Stimulated activated CD8-positive, alpha-beta memory T cell treated with anti-CD3 and anti-CD28 coated beads, Interleukin-15, amount 100 ng/mL, for 4 hours (primary cell): ENCODE data around the gene LEF1.

Experiments used
- DNase-seq, 2 donors: peaks; one replicate each; pipeline ENCODE4 v3.0.0-alpha.2; 2020; ENCODE audit warnings: low read depth in 2 of 2

LEF1 gene

DNA sequence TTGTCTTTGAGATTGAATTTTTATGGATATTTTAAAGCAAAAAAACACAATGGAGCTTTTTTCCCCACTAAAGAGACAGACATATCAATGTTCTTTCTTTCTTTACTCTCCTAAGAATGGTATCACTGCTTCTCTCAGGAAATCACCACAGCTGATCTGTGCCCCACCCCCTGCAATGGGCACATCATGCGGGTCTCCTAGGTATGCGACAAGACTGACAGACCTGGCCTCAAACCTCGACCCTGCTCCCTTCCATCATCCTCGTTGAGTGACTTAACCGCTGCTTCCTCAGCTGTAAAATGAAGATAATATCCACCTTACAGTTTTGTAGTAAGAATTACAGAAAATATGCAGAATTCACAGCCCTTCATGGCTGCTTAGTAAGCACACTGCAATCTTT lies 58.3 kb downstream of the LEF1 start:
- DNase-seq, result no peak

DNA sequence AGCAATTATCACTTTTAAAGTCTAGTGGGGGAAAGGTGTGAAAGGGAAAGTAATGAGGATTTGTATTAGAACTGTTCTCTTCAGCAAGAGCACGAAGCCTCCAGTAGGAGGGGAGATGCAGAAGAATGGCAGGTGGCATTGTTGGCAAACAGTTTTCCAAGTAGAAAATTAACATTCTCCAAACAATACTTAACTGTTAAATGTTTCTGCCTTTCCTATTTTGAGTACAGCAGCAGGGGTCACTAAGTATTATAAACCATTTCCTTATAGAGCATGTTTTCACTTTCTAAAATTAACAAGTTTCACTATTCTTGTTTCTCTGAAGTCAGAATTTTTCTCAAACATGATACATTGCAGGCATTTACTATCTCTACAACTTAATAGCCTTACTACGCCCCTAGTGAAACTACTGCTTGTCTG lies 58.7 kb downstream of the LEF1 start:
- no peak for DNase-seq

- DNase-seq, result no peak
Measured at GRCh38 chr4:108109111-108109510, 59.6 kb downstream of the LEF1 start.

DNA sequence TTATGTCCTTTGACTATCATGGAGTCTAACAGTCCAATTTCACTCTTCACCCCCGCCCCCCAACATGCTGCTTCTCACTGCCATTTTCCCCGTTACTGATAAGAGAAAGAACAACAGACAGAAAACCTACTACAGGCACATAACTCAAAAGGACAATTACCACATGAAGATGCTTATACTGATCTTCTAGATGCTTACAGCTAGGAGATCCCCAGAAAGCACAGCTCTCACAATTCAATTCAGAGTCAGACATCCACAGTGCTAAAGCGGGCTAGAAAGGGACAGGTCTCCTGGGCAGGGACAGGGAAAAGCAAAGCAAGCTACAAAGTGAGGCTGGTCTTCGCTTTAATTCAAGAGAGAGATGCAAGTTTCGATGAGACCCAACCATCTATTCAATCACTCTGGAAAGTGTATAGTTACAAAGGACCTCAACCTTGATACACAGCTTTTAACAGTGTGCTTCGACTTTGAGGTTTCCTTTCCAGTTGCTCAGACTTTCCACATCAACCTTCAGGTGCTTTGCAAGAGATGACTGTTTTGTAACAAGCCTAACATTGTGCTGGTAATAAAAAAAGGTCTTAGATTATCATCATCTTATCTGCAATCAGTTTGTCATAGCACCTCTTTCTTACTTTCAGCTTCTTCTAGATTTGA lies 60.9 kb downstream of the LEF1 start:
- peak in 1 of 2 donors; percentile 50 for DNase-seq

DNA sequence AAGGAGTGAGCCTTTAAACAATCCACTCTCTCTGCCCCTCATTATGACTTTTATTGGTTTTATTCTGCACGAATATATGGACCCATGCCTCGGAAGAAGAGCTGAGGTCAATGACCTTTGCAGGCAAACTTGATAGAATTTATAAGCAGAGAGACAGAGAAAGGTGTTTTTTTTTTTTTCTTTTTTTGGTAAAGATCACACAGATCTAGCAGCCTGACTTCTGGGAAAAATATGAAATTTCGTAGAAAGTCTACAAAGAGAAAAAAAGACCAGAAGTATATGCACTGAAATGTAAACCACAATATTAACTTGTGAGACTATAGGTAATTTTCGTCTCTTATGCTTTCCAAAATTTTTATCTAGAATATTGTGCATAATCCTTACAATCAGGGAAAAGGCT lies 61.6 kb downstream of the LEF1 start:
- DNase-seq, result no peak

DNA sequence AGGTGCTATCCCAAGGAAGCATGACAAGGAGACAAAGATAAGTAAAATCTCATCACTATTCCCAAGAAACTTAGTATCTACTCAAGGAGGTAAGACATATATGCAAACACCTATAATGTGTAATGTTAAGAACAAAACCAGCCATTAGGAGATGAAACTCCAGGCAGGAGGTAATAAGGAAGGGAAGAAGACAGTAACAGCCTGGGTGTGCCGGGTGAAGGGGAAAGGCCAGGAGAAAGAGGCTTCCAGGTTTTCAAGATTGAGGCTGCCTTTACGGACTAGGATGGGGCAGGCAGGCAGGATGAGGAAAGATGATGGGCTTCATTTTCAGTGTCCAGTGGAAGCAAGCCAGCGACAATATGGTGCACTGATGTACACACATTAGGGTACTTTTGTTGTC lies 62.5 kb downstream of the LEF1 start:
- DNase-seq, result no peak

- DNase-seq, result no peak
Measured at GRCh38 chr4:108103099-108103862, 65.5 kb downstream of the LEF1 start.

- DNase-seq, result no peak
Measured at GRCh38 chr4:108100827-108101226, 67.9 kb downstream of the LEF1 start.

- no peak for DNase-seq
Measured at GRCh38 chr4:108099838-108100237, 68.9 kb downstream of the LEF1 start.

DNA sequence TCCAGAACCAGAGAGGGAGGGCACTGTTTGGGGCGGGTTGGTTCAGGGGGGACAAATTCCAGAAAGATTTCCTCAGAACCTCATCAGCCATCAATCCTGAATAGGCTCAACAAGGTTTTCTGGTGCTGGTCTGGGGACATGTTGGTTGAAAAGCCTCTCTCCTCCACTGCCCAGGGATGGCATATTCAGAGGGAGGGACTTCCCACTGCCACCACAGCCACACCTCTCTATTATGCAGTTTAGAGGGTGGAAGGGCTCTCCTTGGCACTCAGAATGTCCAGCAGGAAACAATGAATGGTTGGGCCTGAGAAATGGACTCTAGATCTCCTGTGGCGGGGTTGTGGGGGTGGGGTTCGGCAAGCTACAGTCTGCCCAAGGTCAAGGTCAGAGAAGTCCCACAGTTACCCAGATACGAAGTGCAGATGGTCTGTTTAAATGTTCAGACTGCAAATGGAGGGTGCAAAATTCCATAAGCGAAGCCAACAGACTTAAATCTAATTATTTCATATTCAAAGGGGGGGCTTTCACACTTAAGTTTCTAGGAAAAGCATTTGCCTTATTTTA lies 70.7 kb downstream of the LEF1 start:
- DNase-seq, result no peak

- no peak for DNase-seq
Measured at GRCh38 chr4:108094923-108095482, 73.7 kb downstream of the LEF1 start.

- DNase-seq, result no peak
Measured at GRCh38 chr4:108094131-108094530, 74.6 kb downstream of the LEF1 start.

DNA sequence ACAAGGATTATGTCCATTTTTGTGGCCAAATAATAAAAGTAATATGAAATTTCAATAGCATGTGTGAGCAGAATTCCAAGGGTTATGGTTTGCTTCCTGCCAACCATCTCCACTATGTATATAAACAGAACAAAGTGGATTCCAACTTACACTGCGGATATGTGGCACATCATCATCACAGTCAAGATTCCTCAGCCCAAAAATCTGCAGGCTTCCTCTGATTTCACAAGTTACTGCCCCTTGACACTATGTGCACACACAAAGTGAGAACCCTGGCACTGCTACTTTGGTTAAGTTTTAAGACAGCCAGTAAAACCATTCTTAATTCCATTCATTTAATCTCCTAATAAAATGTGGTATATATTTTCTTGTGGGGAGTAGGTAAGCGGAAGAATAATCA lies 76.4 kb downstream of the LEF1 start:
- DNase-seq, result no peak

- DNase-seq, result no peak
Measured at GRCh38 chr4:108087293-108087967, 81.3 kb downstream of the LEF1 start.

DNA sequence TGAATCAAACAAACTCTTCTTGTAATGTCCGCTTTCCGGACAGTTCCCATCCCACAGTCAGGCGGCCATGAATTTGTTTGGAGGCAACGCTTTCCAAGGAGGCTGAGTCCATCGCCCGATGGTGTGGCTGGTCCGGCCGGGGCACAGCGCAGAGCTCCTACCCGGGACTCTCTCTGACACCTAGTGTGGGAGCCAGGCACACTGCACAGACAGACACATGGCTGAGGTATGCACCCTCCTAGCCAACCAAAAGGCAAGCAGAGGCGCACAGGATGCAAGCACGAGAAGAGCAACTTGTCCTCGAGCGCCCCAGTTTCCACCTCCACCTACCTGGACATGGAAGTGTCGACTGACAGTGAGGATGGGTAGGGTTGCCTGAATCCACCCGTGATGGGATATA lies 87.5 kb downstream of the LEF1 start:
- no peak for DNase-seq

GRCh38 chr4:108080747-108081146 lies 88.0 kb downstream of the LEF1 start:
- no peak for DNase-seq

DNA sequence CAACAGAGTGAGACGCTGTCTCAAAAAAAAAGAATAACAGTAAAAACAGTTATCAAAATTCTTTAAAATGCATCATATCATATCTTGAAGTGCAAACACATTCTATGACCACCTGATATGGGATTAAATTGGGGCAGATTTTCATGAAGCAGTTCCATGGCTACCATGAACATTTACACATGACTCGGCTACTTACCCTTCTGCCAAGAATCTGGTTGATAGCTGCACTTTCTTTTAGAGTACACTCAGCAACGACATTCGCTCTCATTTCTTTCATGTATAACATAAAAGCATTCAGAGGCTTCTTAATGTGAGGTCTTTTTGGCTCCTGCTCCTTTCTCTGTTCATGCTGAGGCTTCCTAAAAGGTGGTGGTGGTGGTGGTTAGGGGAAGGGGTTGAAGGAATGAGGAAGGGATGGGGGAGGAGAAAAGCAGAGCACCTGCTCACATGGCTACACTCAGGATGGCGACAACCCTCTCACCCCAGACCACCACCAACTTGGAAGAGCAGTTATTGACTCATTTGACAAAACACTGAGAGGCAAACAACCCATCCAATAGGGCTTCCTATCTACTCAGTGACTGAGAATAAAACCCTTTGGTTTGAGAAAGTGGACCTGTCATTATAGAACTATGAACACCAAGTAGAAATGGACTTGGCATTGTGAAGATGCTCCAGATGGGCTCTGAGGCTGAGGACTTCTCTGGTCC lies 90.6 kb downstream of the LEF1 start:
- DNase-seq, result no peak

- peak; percentile 28 to 50 for DNase-seq
Measured at GRCh38 chr4:108072300-108072699, 96.4 kb downstream of the LEF1 start.

- no peak for DNase-seq
Measured at GRCh38 chr4:108070775-108071174, 98.0 kb downstream of the LEF1 start.

DNA sequence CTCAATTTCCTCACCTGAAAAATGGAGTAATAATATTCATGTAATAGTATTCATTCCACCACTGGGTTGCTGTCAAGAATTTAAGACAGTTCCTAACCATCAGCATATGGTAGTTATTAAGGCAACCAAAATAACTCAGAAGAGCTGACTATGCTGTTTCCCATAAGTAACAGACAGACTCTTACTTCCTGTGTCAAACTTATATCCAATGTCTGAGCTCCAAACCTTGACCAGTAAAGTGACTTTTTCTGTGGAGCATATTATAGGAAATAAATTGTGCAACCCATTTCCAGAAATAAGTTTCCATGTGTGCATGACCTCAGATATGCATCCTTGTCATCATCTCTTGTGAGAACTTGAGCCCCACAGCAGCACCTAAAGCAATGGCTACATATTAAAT lies 100.3 kb downstream of the LEF1 start:
- no peak for DNase-seq

DNA sequence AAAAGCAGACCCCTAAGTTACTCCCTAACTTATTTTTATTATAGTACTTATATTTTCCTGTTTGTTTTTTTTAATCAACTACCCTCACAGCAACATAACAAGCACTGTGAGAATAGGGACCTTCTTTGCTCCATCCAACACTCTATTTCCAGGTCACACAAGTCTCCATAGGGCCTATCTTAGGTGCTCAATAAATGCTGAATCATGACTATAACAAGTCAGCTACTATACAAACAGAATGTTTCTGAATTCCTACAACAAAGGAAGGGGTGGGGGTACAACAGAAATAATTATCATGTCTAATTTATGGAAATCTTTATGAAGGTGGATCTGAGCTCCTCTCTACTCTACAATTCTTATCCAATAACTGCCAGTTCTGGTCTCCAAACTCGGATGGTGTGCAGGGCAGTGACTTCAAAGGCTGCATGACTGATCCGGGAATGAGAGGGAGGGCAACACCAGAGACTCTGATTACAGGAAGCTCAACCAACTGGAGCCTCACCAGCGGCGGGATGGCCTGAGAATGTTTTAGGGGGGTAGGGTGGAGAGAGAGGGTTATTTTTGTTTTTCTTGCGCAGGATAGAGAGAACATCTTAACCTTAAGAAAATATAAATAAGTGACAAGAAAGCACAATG lies 107.9 kb downstream of the LEF1 start:
- DNase-seq, result no peak
